ENCODE measurements around the gene CUX1.

DNA sequence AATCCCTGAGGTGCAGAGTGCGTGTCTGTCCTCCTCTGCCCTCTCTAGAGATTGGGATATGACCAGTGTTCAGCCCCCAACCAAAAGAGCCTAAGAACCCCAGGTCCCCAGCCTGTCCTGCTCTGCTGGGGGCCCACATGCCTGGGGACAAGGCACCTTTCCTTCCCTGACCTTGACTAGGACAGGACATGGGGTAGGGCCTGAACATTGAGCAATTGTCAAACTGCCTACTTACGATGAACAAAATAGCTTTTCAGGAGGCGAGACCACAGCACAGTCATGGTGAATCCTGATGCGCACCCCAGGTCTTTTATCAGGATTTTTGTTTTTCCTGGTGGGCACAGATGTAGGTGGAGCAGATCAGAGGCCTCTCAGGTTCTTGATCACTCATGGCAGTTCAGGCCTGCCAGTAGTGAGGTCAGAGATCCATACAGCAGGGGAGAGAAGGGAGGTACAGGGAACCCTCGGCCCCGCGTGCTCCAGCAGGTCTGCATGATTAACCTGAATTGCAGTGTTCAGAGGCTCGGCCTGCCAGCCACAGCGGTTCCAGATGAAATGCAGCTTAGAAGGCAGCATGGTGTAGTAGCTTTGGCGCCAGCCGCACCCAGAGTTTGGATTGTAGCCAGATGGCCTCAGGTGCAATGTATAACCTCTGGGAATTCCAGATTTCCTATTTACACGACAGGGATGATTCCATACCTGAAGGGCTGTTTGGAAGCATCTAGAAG, 191.3 kb downstream of the CUX1 start:
- TF ChIP-seq POLR2AphosphoS5 (IDR thresholded peaks at IDR 0.05; ENCODE audit: low read depth) (no peak), GABPA (IDR thresholded peaks at IDR 0.05; ENCODE audit: low read depth) (no peak)
- TF ChIP-seq, protein P1, sequence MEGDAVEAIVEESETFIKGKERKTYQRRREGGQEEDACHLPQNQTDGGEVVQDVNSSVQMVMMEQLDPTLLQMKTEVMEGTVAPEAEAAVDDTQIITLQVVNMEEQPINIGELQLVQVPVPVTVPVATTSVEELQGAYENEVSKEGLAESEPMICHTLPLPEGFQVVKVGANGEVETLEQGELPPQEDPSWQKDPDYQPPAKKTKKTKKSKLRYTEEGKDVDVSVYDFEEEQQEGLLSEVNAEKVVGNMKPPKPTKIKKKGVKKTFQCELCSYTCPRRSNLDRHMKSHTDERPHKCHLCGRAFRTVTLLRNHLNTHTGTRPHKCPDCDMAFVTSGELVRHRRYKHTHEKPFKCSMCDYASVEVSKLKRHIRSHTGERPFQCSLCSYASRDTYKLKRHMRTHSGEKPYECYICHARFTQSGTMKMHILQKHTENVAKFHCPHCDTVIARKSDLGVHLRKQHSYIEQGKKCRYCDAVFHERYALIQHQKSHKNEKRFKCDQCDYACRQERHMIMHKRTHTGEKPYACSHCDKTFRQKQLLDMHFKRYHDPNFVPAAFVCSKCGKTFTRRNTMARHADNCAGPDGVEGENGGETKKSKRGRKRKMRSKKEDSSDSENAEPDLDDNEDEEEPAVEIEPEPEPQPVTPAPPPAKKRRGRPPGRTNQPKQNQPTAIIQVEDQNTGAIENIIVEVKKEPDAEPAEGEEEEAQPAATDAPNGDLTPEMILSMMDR (IDR thresholded peaks at IDR 0.05; ENCODE audit: insufficient read depth, low read length) = no peak
- TF ChIP-seq, protein P2, sequence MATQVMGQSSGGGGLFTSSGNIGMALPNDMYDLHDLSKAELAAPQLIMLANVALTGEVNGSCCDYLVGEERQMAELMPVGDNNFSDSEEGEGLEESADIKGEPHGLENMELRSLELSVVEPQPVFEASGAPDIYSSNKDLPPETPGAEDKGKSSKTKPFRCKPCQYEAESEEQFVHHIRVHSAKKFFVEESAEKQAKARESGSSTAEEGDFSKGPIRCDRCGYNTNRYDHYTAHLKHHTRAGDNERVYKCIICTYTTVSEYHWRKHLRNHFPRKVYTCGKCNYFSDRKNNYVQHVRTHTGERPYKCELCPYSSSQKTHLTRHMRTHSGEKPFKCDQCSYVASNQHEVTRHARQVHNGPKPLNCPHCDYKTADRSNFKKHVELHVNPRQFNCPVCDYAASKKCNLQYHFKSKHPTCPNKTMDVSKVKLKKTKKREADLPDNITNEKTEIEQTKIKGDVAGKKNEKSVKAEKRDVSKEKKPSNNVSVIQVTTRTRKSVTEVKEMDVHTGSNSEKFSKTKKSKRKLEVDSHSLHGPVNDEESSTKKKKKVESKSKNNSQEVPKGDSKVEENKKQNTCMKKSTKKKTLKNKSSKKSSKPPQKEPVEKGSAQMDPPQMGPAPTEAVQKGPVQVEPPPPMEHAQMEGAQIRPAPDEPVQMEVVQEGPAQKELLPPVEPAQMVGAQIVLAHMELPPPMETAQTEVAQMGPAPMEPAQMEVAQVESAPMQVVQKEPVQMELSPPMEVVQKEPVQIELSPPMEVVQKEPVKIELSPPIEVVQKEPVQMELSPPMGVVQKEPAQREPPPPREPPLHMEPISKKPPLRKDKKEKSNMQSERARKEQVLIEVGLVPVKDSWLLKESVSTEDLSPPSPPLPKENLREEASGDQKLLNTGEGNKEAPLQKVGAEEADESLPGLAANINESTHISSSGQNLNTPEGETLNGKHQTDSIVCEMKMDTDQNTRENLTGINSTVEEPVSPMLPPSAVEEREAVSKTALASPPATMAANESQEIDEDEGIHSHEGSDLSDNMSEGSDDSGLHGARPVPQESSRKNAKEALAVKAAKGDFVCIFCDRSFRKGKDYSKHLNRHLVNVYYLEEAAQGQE (IDR thresholded peaks at IDR 0.05; ENCODE audit: insufficient replicate concordance, low read depth) = no peak

Measured in HL-60 (cell line).